Ascending aorta (tissue), 2 donors: ENCODE data around the gene MED12. TPM values are rescaled to one million over a fixed set of nuclear protein-coding genes. Genes with fewer than 3 reads are reported as not detected.

Experiments
- DNase-seq, 2 donors: peaks; one replicate each; pipeline ENCODE4 v3.0.0-alpha.2; 2019; ENCODE audit warnings: low spot score in 2 of 2
- H3K27ac ChIP-seq, 2 donors: fragments of 200-600 bp; sonication (generic); one replicate each; pipeline ENCODE4 v1.5.1; 2016 to 2017; ENCODE audit warnings: mild to moderate bottlenecking in 1 of 2
- H3K27me3 ChIP-seq: fragments of 200-600 bp; sonication (generic); one replicate; pipeline ENCODE4 v1.5.1; 2017
- H3K36me3 ChIP-seq, 2 donors: fragments of 200-600 bp; sonication (generic); one replicate each; pipeline ENCODE4 v1.5.1; 2016
- H3K4me1 ChIP-seq, 2 donors: fragments of 200-600 bp; sonication (generic); one replicate each; pipeline ENCODE4 v1.5.1; 2016 to 2017; ENCODE audit warnings: mild to moderate bottlenecking in 1 of 2
- H3K4me3 ChIP-seq, 2 donors: fragments of 200-600 bp; sonication (generic); one replicate each; pipeline ENCODE4 v1.5.1; 2016 to 2017; ENCODE audit warnings: mild to moderate bottlenecking in 1 of 2
- H3K9me3 ChIP-seq, 2 donors: fragments of 200-600 bp; sonication (generic); one replicate each; pipeline ENCODE4 v1.5.1; 2016
- intact Hi-C: fragments of 100-400 bp; cut with DNase I; formaldehyde crosslinking; loops from one replicate; pipeline ENCODE4 v1.15.1; 2023
- total RNA-seq: library from RNA; depleted of rRNA; stranded (reverse); fragments of >200 nt; gene quantifications from one replicate; pipeline ENCODE4 v1.1.0, GENCODE V29; 2016
- TF ChIP-seq, protein P1 (sequence below), 3 experiments: fragments of 200-600 bp in 2 of 3; fragments of 450-650 bp in 1 of 3; sonication (generic) in 2 of 3; IDR thresholded peaks; one replicate each; pipeline ENCODE4 v1.5.1; 2016 to 2019; ENCODE audit warnings: antibody characterized with exemption in 3 of 3, mild to moderate bottlenecking in 1 of 3, moderate library complexity in 1 of 3

Gene MED12
- total RNA-seq, 1 donor from 2014 or later = 36.9 TPM

DNA sequence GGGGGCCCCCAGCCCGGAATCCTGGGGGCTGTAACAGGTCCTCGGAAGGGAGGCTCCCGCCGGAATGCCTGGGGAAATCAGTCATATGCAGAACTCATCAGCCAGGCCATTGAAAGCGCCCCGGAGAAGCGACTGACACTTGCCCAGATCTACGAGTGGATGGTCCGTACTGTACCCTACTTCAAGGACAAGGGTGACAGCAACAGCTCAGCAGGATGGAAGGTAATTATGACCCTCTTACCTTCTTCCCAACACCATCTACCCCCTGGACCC, 21.7 kb upstream of the MED12 start:
- no peaks in the 10 kb centered on the region for H3K36me3 ChIP-seq
- H3K4me3 ChIP-seq = peak overlapping the region; percentile 55 to 64
- DNase-seq = no peak
- H3K9me3 ChIP-seq = no peaks in the 10 kb centered on the region
- TF ChIP-seq, protein P1, sequence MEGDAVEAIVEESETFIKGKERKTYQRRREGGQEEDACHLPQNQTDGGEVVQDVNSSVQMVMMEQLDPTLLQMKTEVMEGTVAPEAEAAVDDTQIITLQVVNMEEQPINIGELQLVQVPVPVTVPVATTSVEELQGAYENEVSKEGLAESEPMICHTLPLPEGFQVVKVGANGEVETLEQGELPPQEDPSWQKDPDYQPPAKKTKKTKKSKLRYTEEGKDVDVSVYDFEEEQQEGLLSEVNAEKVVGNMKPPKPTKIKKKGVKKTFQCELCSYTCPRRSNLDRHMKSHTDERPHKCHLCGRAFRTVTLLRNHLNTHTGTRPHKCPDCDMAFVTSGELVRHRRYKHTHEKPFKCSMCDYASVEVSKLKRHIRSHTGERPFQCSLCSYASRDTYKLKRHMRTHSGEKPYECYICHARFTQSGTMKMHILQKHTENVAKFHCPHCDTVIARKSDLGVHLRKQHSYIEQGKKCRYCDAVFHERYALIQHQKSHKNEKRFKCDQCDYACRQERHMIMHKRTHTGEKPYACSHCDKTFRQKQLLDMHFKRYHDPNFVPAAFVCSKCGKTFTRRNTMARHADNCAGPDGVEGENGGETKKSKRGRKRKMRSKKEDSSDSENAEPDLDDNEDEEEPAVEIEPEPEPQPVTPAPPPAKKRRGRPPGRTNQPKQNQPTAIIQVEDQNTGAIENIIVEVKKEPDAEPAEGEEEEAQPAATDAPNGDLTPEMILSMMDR (IDR thresholded peaks at IDR 0.05) = no peak
- no peaks in the 10 kb centered on the region for H3K27me3 ChIP-seq
- no peak overlapping the region for H3K27ac ChIP-seq
- intact Hi-C loops = loop anchor here (1.0 kb wide), 2 partner anchors 22 to 86 kb away; partner anchors contain the start of gene MED12
- H3K4me1 ChIP-seq = peaks cover 0 to 4% of the 10 kb centered on the region in 2 donors

DNA sequence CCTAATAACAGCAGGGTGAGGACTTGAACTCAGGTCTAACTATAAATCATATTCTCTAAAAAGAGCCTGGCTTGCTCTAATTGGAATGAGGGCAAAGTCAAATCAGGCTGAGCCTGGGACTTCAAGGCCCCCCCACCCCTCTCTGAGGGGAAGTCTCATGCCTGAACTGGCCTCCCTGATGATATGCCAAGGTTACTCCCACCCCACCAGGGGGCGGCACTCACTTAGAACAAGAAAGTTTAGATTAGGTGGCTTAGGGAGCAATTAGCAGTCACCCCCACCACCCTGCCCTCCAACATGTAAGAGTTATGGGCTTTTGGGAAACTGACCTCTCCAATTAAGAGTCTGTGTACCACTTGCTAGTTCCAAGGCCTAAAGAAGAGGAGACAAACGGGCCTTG, 20.1 kb upstream of the MED12 start:
- DNase-seq = peak; percentile 37 to 78
- TF ChIP-seq, protein P1 (IDR thresholded peaks at IDR 0.05) = peak; percentile 9 to 47 (median 34)
- H3K36me3 ChIP-seq = no peaks in the 10 kb centered on the region
- H3K4me3 ChIP-seq = no peak overlapping the region
- no peaks in the 10 kb centered on the region for H3K9me3 ChIP-seq
- no peak overlapping the region for H3K27ac ChIP-seq
- peaks cover 0 to 4% of the 10 kb centered on the region in 2 donors for H3K4me1 ChIP-seq
- intact Hi-C loops = no loop called here
- no peaks in the 10 kb centered on the region for H3K27me3 ChIP-seq

DNA sequence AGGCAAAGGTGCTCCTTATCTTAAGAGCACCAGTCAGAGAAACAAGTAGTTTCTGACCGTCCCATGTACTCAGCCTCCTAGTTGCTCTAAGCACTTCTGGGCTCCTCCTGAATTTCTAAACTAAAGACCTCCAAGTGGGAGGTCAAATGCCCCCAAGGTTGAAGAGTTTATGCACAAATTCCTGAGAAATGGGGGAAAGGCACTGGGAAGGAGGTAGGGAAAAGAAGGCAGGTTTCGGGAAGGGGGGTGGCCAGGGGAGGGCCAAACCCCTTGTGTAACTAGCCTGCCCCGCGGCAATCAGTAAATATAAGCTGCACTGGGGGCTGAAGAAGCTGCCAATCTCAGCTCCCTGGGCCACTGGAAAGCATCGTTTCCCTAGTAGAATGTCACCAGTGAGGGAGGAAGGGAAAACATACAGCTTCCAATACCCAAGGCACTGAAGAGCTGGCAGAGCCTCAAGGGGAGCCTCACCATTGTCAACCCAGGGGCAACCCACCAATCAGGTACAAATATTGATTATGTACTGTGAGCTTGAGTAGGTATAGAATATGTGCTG, 19.4 kb upstream of the MED12 start:
- no peak overlapping the region for H3K4me3 ChIP-seq
- no peaks in the 10 kb centered on the region for H3K9me3 ChIP-seq
- DNase-seq = no peak
- intact Hi-C loops = no loop called here
- H3K36me3 ChIP-seq = no peaks in the 10 kb centered on the region
- H3K27ac ChIP-seq = no peak overlapping the region
- TF ChIP-seq, protein P1 (IDR thresholded peaks at IDR 0.05) = no peak
- H3K4me1 ChIP-seq = peaks cover 0 to 4% of the 10 kb centered on the region in 2 donors
- H3K27me3 ChIP-seq = no peaks in the 10 kb centered on the region

DNA sequence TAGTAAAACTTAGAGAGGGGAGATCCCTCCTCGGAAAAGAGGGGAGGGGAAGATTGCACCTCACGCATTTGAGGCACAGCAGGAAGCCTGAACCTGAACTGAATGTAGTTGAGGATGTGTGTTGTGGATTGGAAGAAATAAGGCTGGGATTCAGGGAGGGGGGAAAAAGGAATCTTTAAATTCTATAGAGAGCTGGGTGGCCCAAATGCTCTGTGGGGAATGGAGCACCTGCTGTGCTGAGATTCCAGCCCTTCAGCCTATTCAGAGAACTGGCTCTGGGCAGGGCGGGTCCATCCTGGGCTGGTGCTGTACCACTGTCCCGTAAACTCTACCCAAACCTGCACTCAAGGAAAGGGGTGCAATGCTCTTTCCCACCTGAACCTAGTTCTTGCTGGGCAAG, 18.7 kb upstream of the MED12 start:
- intact Hi-C loops = no loop called here
- Histone ChIP-seq H3K4me1 (peaks cover 0 to 4% of the 10 kb centered on the region in 2 donors), H3K4me3 (no peak overlapping the region), H3K9me3 (no peaks in the 10 kb centered on the region), H3K27ac (no peak overlapping the region), H3K27me3 (no peaks in the 10 kb centered on the region), H3K36me3 (no peaks in the 10 kb centered on the region)
- TF ChIP-seq, protein P1 (IDR thresholded peaks at IDR 0.05) = no peak
- DNase-seq = no peak

DNA sequence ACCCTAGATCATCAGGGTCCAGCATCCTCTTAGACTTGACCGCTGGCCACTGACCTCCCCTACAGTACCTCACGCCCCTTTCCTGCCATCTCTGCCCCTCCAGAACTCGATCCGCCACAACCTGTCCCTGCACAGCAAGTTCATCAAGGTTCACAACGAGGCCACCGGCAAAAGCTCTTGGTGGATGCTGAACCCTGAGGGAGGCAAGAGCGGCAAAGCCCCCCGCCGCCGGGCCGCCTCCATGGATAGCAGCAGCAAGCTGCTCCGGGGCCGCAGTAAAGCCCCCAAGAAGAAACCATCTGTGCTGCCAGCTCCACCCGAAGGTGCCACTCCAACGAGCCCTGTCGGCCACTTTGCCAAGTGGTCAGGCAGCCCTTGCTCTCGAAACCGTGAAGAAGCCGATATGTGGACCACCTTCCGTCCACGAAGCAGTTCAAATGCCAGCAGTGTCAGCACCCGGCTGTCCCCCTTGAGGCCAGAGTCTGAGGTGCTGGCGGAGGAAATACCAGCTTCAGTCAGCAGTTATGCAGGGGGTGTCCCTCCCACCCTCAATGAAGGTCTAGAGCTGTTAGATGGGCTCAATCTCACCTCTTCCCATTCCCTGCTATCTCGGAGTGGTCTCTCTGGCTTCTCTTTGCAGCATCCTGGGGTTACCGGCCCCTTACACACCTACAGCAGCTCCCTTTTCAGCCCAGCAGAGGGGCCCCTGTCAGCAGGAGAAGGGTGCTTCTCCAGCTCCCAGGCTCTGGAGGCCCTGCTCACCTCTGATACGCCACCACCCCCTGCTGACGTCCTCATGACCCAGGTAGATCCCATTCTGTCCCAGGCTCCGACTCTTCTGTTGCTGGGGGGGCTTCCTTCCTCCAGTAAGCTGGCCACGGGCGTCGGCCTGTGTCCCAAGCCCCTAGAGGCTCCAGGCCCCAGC, 17.6 kb upstream of the MED12 start:
- Histone ChIP-seq H3K27me3 (no peaks in the 10 kb centered on the region), H3K27ac (no peak overlapping the region), H3K36me3 (no peaks in the 10 kb centered on the region), H3K4me3 (no peak overlapping the region), H3K4me1 (no peaks in the 10 kb centered on the region), H3K9me3 (no peaks in the 10 kb centered on the region)
- TF ChIP-seq, protein P1 (IDR thresholded peaks at IDR 0.05) = no peak
- intact Hi-C loops = no loop called here
- no peak for DNase-seq
